HG02571 (cell line): ENCODE data around the gene FBXL17.
"Not testable (repeated sequence)": the region's sequence is repeated elsewhere in the genome, so short reads cannot be mapped to it uniquely, and the experiment has no call there.

Source experiments
- ATAC-seq: cut with Tn5 transposase; IDR thresholded peaks from one replicate; pipeline ENCODE4 v1.9.1; 2021; ENCODE audit warnings: mild to moderate bottlenecking, moderate library complexity; ENCODE audit not compliant: unreplicated experiment

Gene FBXL17

GRCh38 chr5:108168915-108169314, 213.0 kb downstream of the FBXL17 start:
- no peak for ATAC-seq

- ATAC-seq = no peak
Observed at GRCh38 chr5:108167174-108167573, 214.7 kb downstream of the FBXL17 start.

GRCh38 chr5:108164574-108164973, 217.3 kb downstream of the FBXL17 start:
- ATAC-seq = no peak

- not testable (repeated sequence) for ATAC-seq
Observed at GRCh38 chr5:108152854-108153253, 229.0 kb downstream of the FBXL17 start.

GRCh38 chr5:108149369-108149768, 232.5 kb downstream of the FBXL17 start:
- no peak for ATAC-seq

GRCh38 chr5:108148715-108149139, 233.2 kb downstream of the FBXL17 start:
- no peak for ATAC-seq

- ATAC-seq = no peak
Observed at GRCh38 chr5:108146222-108146621, 235.7 kb downstream of the FBXL17 start.

GRCh38 chr5:108145351-108145750, 236.5 kb downstream of the FBXL17 start:
- ATAC-seq = no peak

GRCh38 chr5:108144332-108144731, 237.6 kb downstream of the FBXL17 start:
- no peak for ATAC-seq

- no peak for ATAC-seq
Observed at GRCh38 chr5:108143581-108143980, 238.3 kb downstream of the FBXL17 start.

- ATAC-seq = no peak
Observed at GRCh38 chr5:108141676-108142075, 240.2 kb downstream of the FBXL17 start.

- no peak for ATAC-seq
Observed at GRCh38 chr5:108136493-108136892, 245.4 kb downstream of the FBXL17 start.

- ATAC-seq = no peak
Observed at GRCh38 chr5:108129129-108129528, 252.8 kb downstream of the FBXL17 start.

GRCh38 chr5:108125771-108126511, 256.0 kb downstream of the FBXL17 start:
- no peak for ATAC-seq

- no peak for ATAC-seq
Observed at GRCh38 chr5:108124596-108124995, 257.3 kb downstream of the FBXL17 start.

- no peak for ATAC-seq
Observed at GRCh38 chr5:108122702-108123101, 259.2 kb downstream of the FBXL17 start.

GRCh38 chr5:108118813-108119514, 262.9 kb downstream of the FBXL17 start:
- no peak for ATAC-seq

- ATAC-seq = no peak
Observed at GRCh38 chr5:108115673-108116072, 266.2 kb downstream of the FBXL17 start.

GRCh38 chr5:108113950-108114349, 267.9 kb downstream of the FBXL17 start:
- no peak for ATAC-seq

- ATAC-seq = no peak
Observed at GRCh38 chr5:108111736-108112135, 270.2 kb downstream of the FBXL17 start.

- no peak for ATAC-seq
Observed at GRCh38 chr5:108109059-108109458, 272.8 kb downstream of the FBXL17 start.

- no peak for ATAC-seq
Observed at GRCh38 chr5:108104448-108104847, 277.4 kb downstream of the FBXL17 start.
